ENCODE measurements around the gene PTPRM.

The PTPRM gene

DNA sequence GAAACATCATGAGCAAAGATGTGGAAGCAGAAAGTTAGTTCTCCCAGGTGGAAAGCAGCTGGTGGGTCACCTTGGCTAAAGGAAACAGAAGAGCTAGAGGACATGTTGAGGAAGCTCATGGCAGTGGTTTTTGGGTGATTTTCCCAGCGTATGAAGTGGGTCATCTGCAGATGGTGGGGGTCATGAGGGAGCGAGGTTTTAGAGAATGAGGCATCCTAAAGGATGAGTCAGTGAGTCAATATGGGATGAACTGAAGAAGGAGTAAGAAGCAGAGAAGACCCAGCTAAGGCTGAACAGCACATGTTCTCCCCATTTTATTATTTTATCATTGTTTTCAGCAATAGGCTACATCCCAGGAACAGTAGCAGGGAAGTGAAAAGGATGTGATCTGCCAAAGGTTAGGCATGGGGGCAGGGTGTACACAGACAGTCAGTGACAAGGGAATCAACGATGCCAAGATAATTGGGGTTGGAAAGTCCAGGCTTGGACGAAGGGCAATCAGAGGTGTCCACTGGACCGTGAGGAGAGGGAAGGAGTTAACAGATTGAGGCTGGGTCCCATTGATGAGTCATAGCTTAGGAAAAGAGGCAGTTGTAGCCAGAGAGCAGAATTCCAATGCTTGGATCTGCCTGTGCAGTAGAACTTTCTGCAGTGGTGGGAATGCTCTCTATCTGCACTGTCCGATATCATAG, 752.8 kb downstream of the PTPRM start:
- no peak for DNase-seq (ENCODE audit: low read depth)
- TF ChIP-seq CTCF (conservative IDR thresholded peaks at IDR 0.05; ENCODE audit: low read depth, low read length), result no peak

DNA sequence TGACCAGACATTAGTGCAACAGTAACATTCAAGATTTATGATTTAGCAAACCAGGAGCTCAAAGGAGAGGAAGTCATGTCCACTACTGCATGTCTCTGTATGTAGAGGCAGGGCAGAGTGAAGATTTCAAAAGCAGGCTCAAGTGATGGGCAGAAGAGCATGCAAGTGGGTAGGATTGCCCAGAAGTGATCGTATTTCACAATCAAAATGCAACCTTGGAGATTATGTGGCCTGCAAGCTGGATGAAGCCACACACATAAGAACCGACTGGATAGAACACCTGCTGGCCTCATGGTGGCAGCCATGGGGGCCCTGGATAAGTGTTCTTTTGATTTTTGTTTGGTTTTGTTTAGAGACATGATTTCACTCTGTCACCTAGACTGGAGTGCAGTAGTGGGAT, 755.4 kb downstream of the PTPRM start:
- no peak for TF ChIP-seq CTCF (conservative IDR thresholded peaks at IDR 0.05; ENCODE audit: low read depth, low read length)
- DNase-seq (ENCODE audit: low read depth), result no peak
- H3K4me3 ChIP-seq (ENCODE audit: low read depth, low read length), result no peak overlapping the region

More for the DNA sequence above, 752.8 kb downstream of the PTPRM start:
- no peak overlapping the region for H3K4me3 ChIP-seq (ENCODE audit: low read depth, low read length)

DNA sequence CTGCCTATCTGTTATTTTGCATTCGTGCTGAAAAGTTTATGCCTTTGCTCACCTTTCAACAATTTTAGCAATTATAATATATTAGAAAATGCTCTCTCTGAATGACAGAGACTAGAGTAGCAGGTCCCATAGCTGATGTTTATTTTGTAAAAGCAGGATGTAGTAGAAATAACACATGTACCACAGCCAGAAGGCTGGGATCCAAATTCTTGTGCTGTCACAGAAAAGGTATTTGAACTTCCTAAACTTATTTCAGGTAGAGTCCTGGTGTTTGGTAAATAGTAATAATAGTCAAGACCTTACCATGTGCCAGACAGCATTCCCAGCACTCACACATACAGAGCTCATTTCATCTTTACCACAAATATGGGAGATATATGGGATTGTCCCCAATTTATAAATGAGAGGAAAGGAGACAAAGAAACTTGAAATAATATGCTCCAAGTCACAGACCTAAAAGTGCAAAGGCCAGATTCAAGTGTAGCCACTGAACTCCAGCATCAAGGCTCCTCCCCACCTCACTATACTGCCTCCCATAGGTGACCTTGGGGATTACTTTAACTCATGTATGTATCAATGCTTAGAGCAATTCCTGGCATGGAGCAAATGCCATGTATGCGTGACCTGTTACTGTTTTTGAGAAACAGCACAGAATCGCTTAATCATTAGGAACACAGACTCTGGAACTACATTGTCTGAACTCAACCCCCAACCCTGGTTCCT, 757.4 kb downstream of the PTPRM start:
- TF ChIP-seq CTCF (conservative IDR thresholded peaks at IDR 0.05; ENCODE audit: low read depth, low read length), result peak; percentile 17
- no peak for DNase-seq (ENCODE audit: low read depth)
- no peak overlapping the region for H3K4me3 ChIP-seq (ENCODE audit: low read depth, low read length)

- TF ChIP-seq CTCF (conservative IDR thresholded peaks at IDR 0.05; ENCODE audit: low read depth, low read length), result no peak
- DNase-seq (ENCODE audit: low read depth), result no peak
- H3K4me3 ChIP-seq (ENCODE audit: low read depth, low read length), result no peak overlapping the region
These were observed 759.8 kb downstream of the PTPRM start for GRCh38 chr18:8326763-8327394.

- no peak overlapping the region for H3K4me3 ChIP-seq (ENCODE audit: low read depth, low read length)
- peak; percentile 2 for TF ChIP-seq CTCF (conservative IDR thresholded peaks at IDR 0.05; ENCODE audit: low read depth, low read length)
- no peak for DNase-seq (ENCODE audit: low read depth)
These were observed 761.0 kb downstream of the PTPRM start for GRCh38 chr18:8328126-8328525.

- H3K4me3 ChIP-seq (ENCODE audit: low read depth, low read length), result no peak overlapping the region
- no peak for TF ChIP-seq CTCF (conservative IDR thresholded peaks at IDR 0.05; ENCODE audit: low read depth, low read length)
- DNase-seq (ENCODE audit: low read depth), result peak; percentile 90
These were observed 762.2 kb downstream of the PTPRM start for GRCh38 chr18:8329186-8329771.

Data from choroid plexus epithelial cell (primary cell).